CD4-positive, alpha-beta T cell treated with Interleukin-6 for 4 hours (primary cell): ENCODE results near the gene CACNA2D3.

Source experiments
- DNase-seq: peaks from one replicate; pipeline ENCODE4 v3.0.0-alpha.2; 2020; ENCODE audit warnings: mixed read lengths

The CACNA2D3 gene

DNA sequence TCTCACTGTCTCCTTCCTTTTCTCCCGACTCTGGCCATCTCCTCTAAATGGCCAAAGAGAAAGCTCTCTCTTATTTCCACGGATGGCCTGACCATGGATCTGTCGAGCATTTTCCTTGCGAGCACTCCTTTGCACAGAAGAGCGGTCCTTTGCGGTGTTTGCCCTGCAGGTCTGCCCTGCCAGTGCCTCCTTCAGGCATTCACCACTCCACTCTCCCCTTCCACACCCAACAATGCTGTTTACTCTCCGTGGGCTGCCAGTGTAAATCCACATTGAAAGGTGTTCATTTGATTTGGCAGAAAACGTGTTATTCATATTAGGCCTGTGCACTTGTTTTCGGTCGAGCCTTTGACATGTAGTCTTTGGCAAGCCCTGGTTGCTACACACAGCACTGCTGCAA is 49.6 kb downstream of the CACNA2D3 start:
- DNase-seq = no peak

GRCh38 chr3:54173371-54173770 is 51.0 kb downstream of the CACNA2D3 start:
- DNase-seq = no peak

- no peak for DNase-seq
These were observed 53.8 kb downstream of the CACNA2D3 start for GRCh38 chr3:54176106-54176505.

- no peak for DNase-seq
These were observed 55.5 kb downstream of the CACNA2D3 start for GRCh38 chr3:54177816-54178215.

DNA sequence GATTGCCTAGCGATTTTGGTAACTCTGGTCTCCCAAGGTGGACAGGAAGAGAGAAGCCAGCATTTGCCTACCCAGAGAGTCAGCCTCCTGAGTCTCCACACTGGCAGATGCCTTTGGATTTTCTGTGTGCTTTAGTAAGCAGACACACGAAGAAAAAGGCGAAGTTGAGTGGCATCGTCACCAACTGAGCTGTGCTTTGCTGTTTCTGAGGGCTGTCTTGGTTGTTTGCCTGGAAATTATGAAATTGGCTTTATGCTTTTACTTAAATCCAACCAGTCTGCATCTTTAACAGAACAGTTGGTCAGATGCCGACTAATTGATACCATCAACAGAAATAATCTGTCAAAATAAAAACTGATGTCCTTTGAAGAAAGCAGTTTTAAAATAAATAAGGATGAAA is 56.0 kb downstream of the CACNA2D3 start:
- no peak for DNase-seq

DNA sequence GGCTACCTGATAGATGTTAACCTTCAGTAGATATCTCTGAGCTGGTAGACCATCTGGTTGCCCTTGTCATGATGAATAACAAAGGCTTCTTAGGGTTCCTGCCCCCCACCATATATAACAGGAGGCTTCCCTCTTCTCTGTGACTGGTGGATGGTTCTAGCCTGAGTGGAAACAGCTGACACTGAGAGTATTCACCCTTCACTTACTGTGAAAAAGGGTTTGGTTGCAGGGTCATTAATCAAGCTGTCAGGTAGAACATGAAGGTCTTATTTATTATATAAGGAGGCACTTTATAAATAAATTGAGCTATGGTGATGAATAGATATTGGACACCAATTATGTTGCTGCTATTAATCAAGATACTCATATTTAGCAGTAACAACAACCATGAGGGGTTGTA is 58.6 kb downstream of the CACNA2D3 start:
- no peak for DNase-seq

DNA sequence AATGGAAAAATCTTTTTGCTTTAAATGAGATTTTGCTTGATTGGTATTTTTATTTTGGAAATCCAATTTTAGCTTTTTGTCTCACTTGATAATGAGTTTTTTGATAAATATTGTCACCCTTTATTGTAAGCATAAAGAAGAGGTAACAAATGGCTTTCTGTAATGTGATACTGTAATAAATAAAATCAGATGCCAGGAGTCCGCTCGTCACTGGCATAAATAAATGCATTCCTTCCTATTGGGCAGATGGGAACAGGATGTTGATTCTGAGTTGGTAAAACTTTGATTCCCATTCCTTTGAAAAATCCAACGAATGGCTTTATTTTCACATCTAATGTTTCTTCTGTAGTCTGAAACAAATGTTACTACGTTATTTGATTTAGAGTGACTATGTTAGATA is 59.9 kb downstream of the CACNA2D3 start:
- DNase-seq = no peak

DNA sequence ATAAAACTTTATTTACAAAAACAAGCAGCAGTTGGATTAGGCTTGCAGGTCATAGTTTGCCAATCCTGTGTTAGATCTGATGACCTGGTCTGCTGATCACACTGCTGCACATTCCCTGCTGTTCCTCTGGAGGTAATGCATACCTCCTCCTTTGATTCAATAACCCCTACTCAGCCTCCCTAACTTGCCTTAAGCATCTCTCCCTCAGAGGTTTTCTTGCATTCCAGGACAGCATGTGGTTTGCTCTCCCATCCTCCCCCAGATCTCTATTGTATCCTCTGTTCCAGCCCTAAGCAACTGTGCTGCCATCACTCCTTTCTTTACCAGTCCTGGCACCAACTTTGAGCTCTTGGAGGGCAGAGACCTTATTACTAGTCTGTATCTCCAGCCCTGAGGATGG is 63.4 kb downstream of the CACNA2D3 start:
- DNase-seq = no peak

DNA sequence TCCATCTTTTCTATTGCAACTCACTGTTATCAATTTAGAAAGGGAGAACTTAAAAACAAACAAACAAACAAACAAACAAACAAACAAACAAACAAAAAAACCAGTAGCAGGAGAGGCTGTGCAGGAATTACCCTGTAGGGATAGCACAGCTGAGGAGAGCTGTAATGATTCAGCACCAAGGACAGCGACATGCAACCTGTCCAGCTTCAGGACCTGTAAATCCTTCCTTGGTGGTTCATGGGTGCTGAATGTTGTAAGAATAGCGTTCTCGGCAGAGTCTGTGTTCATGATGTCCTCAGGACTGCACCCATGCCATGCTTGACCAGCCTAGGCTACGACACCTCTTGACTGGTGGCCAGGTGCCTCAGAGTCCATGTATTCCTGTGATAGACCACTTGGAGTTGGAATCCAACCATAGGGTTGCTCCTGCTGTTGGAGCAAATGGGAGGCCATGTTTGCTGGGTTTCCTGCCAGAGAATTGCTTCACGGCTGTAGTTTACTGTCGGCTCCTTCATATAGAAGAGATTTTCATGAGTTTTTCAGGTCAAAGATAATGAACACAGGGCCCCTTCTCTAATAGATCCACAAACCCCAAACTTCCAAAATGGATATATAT is 65.9 kb downstream of the CACNA2D3 start:
- no peak for DNase-seq

DNA sequence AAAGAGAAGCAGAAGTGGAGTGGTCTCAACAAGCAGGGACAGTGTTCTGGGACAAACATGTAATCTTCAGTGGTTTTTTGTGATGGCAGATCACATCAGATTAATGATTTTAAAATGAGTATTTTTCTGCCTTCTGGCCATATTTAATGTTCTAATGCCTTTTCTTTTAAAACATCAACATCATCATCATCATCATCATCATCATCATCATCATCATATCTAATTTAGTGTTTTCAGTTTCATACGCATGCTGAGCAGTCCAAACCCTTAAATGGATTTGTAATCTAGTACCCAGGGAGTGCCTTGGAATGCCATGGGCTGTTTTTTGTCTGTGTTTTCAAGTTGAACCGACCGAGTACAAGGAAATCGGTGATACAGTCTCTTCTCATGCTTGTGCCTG is 68.9 kb downstream of the CACNA2D3 start:
- DNase-seq = no peak

DNA sequence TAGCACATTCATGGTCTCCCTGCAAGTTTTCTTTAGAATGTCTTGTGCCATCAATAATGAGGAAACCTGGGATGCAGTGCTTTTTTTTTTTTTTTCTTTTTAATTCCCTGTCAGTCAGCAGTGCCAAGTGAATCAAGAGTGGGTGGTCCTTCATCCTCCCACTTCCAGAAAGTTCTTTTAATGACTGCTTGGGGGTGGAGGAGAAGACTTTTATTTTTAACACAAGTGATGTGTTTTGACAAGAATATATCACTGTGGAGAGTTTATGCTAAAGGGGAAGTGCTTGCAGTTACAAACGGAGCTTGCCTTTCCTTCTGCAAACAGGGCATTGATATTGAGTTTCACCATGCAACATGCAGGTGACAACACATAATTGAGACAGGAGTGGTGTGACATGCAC is 69.7 kb downstream of the CACNA2D3 start:
- DNase-seq = no peak

DNA sequence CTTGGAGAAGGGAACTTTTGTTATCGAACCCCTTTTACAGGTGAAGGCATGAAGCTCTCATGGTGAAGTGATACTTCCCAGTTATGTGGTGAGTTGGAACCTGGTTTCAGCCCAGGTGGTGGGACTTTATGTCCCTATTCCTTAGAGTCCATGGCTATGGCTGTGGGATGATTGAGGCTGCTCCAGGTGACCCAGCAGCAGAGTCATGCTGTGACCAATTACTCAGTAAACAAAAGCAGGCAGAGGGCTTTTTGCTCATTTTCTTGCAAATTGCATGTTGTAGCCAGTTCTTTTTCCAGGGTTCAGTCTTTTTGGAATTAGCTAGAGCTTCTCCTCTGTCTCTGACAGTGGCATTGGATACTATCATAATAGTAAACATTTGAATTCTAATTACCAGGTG is 70.7 kb downstream of the CACNA2D3 start:
- DNase-seq = no peak

DNA sequence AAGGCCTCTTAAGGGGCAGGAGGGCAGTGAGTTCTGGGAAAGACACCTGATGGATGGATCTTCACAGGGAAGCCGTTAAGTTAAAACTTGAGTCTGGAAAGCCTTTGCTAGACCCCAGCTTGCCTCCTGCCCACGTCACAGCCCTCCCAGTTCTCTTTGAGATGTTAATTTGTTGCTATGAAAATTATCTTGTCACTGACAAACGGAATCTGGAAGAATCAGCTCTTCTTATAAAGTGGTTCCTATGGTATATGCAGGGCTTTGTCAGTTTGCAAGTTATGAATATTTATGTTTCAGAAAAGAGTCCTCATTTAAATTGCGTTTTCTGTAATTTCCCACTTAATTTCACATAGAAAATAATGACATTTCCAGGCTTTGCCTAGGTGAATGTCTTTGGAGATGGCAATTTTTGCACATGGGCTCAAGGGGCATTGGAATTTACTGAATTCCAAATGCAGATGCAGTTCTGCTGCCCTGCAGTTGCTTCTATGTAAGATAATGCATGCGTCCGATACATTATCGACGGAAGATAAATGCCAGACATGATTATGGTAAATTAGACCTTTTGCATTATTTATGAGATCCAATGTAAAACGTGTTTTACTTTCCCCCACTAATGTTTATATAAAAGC is 74.1 kb downstream of the CACNA2D3 start:
- no peak for DNase-seq

- no peak for DNase-seq
These were observed 75.2 kb downstream of the CACNA2D3 start for GRCh38 chr3:54197509-54197908.

DNA sequence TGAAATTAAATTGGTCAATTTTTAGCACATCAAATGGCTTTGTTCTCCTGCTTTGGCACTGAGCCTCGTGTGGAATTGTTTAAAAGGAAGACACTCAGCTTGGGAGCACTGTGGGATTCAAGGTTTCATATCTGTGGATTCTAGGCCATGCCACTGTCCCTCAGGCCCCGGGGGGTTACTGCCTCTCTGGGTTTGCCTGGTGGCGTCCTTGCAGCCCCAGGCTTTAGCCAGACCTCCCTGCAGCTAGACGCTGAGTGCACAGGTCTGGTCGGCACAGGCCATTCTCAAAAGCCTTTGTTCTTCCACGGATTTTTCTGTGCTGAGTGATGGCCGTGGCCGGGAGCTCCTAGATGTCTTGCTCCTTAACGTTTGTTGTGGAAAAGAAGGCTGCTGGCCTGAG is 76.2 kb downstream of the CACNA2D3 start:
- no peak for DNase-seq

DNA sequence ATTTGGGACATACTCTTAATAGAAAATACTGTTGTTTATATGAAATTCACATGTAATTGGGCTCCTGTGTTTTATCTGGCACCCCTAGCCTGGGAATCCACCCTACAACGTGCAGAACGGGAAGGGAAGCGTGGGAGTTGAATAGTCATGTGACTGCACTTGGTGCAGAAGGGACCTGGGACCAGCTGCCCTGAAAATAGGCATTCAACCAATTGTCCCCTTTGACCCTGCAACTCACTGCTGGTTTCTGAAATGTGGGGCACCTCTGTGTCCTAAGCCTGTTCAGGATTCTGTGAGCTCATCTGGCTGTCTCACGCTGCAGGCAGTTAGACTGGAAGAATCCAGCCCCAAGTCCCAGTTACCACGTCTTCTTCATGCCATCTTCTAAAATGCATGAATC is 79.7 kb downstream of the CACNA2D3 start:
- no peak for DNase-seq

- no peak for DNase-seq
These were observed 80.4 kb downstream of the CACNA2D3 start for GRCh38 chr3:54202651-54203248.

DNA sequence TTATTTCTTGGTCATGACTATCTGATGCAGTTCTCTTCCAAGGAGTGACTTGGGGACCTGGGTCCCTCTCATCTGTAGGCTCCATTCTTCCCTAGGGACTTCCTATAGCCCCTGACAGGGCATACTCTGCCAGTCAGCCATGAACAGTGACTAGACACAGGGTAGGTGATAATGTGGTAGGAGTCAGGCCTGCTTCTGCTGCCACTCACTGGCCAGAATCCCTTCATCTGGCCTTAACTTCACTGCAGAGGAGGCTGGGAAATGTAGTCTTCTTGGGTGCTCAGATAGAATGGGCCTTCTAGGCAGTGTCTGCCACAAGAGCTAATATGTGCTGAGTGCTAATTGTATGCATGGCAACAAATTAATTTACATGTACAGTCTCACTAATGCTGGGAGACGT is 84.5 kb downstream of the CACNA2D3 start:
- DNase-seq = no peak

GRCh38 chr3:54211097-54211496 is 88.7 kb downstream of the CACNA2D3 start:
- DNase-seq = no peak

- no peak for DNase-seq
These were observed 90.4 kb downstream of the CACNA2D3 start for GRCh38 chr3:54212723-54213122.

- no peak for DNase-seq
These were observed 91.6 kb downstream of the CACNA2D3 start for GRCh38 chr3:54213907-54214306.

- no peak for DNase-seq
These were observed 92.5 kb downstream of the CACNA2D3 start for GRCh38 chr3:54214845-54215244.

DNA sequence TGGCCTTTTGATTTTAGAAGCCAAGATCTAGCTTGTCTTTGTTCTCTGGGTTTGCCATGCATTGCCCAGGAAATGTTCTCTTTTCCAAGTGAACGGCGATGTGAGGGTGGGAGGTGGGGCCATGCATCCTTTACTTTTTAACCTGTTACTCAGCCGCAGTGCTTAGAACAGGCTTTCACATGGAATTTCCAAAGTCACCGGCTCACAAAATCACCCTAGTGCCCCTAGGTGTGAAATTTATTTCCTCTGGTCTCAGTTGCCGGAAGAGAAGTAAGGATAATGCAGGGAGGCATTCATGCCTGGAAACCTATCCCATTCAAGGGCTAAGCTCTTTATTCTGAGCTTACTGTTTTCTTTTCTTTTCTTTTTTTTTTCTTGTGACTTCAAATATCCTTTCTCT is 93.2 kb downstream of the CACNA2D3 start:
- DNase-seq = no peak

DNA sequence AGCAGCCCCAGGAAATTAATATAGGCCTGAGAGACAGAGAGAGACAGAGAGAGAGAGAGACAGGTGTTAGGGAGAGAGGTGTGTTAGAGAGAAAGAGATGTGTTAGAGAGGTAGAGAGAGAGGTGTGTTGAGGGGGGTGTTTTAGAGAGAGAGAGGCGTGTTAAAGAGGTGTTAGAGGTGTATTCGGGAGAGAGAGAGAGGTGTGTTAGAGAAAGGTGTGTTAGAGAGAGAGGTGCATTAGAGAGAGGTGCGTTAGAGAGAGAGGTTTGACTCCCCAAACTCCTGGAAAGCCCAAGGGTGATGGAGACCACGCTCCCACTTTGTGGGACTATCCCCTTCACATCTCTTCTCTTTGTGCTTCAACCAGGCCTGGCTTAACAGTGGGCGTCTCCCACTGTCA is 95.5 kb downstream of the CACNA2D3 start:
- no peak for DNase-seq

- DNase-seq = no peak
These were observed 100.0 kb downstream of the CACNA2D3 start for GRCh38 chr3:54222316-54222715.
